ENCODE results near the gene ANGEL1.

Gene ANGEL1

DNA sequence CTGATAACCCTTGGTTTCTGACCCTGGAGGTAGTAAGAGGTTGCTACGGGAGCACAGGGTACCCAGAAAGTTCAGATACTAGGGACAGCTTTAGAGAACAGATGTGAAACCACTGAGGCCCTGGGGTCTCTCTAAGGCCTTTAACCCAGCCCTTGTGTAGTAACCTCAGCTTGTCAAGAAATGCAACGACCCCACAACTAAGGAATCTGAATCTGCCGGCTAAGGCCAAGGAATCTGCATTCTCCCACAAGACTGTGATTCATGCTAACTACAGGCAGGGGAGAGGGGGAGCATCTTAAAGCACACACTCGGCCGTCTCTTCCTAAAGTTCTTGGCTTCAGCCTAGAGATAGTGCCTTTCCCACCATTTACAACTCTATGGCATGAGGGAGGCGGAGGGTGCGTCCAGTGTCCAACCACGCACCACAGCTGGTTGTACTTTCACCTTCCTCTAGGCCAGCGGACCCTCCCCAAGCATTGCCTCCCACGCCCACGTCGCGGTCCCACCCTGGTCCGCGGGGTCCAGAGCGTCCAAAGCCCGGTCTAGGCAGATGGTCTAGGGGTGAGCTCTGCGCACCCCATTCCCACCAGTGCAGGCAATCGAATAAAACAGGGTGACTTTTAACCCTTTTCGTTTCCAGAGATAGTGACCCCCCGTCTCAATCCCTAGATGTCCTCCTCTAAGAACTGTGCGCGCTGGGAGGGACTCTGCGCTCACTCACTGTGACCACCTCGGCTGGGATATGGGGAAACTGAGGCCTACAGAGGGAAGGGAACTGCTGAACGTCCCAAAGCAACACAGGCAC lies 52.1 kb downstream of the ANGEL1 start:
- Histone ChIP-seq H3K36me3 (ENCODE audit: control insufficient read depth in 5 of 5, insufficient read depth in 5 of 5, low read length in 5 of 5) (no peaks in the 10 kb centered on the region), H3K9me3 (ENCODE audit: control insufficient read depth in 5 of 5, low read length in 5 of 5) (no peaks in the 10 kb centered on the region), H3K27me3 (ENCODE audit: control insufficient read depth in 5 of 5, insufficient read depth in 4 of 5, low read length in 5 of 5) (no peaks in the 10 kb centered on the region), H3K4me1 (ENCODE audit: control insufficient read depth in 5 of 5, insufficient read depth in 5 of 5, low read length in 5 of 5) (peaks cover 8 to 42% (median 24%) of the 10 kb centered on the region in 5 donors), H3K4me3 (ENCODE audit: low read depth in 1 of 5, low read length in 5 of 5) (peak overlapping the region; percentile 71 to 87 (median 84)), H3K27ac (ENCODE audit: low read depth, low read length) (no peak overlapping the region), H3K9ac (ENCODE audit: low read length in 5 of 5) (peak overlapping the region; percentile 7 to 84 (median 61))

DNA sequence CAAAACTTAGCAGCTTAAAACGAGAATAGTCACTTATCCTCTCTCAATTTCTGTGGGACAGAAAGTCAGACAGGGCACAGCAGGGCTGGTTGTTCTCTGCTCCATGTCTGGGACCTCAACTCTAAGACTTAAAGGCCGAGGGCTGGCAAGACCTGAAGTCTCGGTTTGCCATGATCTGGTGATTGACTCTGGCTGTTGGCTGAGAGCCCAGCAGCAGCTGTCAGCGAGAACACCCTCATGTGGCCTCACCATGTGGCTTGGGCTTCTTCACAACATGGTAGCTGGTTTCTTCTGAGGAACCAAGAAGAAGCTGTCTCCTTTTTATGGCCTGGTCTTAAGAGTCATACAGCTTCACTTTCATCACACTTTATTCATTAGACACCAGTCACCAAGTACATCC lies 53.1 kb downstream of the ANGEL1 start:
- H3K36me3 ChIP-seq (ENCODE audit: control insufficient read depth in 5 of 5, insufficient read depth in 5 of 5, low read length in 5 of 5), result no peaks in the 10 kb centered on the region
- H3K9ac ChIP-seq (ENCODE audit: low read length in 5 of 5), result no peak overlapping the region
- no peak overlapping the region for H3K27ac ChIP-seq (ENCODE audit: low read depth, low read length)
- H3K27me3 ChIP-seq (ENCODE audit: control insufficient read depth in 5 of 5, insufficient read depth in 4 of 5, low read length in 5 of 5), result no peaks in the 10 kb centered on the region
- H3K9me3 ChIP-seq (ENCODE audit: control insufficient read depth in 5 of 5, low read length in 5 of 5), result no peaks in the 10 kb centered on the region
- H3K4me1 ChIP-seq (ENCODE audit: control insufficient read depth in 5 of 5, insufficient read depth in 5 of 5, low read length in 5 of 5), result peaks cover 8 to 35% (median 24%) of the 10 kb centered on the region in 5 donors
- no peak overlapping the region for H3K4me3 ChIP-seq (ENCODE audit: low read depth in 1 of 5, low read length in 5 of 5)

DNA sequence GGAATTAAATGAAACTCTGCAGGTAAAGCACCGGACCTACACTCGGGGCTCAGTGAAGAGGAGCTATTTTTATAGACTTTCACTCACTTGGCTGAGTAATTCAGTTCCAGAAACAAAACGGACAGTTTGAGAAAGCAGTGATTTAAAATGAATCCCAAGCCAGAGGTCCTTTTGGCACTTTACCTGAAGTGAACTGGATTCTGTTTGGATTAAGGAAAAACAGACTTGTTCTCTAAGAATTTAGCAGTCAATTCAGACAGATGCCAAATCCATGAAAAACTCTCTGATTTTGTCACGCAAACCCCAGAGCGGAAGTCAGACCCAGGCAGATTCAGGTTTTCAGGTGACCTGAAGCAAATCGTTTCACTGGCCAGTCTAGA lies 56.3 kb downstream of the ANGEL1 start:
- H3K4me1 ChIP-seq (ENCODE audit: control insufficient read depth in 5 of 5, insufficient read depth in 5 of 5, low read length in 5 of 5), result peaks cover 8 to 12% (median 9%) of the 10 kb centered on the region in 5 donors
- no peak overlapping the region for H3K9ac ChIP-seq (ENCODE audit: low read length in 5 of 5)
- H3K36me3 ChIP-seq (ENCODE audit: control insufficient read depth in 5 of 5, insufficient read depth in 5 of 5, low read length in 5 of 5), result no peaks in the 10 kb centered on the region
- H3K27ac ChIP-seq (ENCODE audit: low read depth, low read length), result no peak overlapping the region
- no peak overlapping the region for H3K4me3 ChIP-seq (ENCODE audit: low read depth in 1 of 5, low read length in 5 of 5)
- no peaks in the 10 kb centered on the region for H3K27me3 ChIP-seq (ENCODE audit: control insufficient read depth in 5 of 5, insufficient read depth in 4 of 5, low read length in 5 of 5)
- no peaks in the 10 kb centered on the region for H3K9me3 ChIP-seq (ENCODE audit: control insufficient read depth in 5 of 5, low read length in 5 of 5)

DNA sequence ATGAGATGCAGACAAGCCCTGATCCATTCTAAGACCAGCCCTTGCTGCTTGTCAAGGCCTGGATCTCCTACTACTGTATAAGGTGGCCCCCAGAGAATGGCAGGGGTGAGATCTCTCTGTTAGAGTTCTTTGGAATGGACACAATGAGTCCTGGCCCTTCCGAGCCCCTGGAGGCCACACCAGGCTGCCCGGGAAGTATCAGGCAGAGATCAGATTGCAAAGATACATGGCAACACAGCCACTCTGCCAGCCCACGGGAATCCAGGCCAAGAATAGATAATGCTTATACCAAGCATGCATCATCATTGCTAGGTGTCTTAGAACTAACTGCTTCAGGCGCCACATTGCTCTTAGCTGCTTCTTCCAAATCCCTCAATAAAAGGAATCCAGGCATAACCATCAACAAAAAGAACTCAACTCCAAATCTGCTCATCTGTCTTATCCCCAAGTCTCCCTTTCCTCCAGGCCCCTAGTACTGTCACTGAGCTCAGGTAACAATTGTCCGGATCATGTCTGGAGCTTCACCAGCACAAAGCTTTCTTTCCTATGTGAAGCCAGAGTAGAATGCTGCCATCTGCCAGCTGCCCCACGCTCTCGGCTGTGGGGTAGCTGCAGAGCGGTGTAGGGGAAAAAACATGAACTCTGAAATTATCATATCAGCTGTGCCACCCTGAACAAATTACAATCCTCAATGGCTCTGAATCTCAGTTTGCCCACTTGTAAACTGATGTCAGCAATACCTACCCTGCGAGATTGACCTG lies 56.9 kb downstream of the ANGEL1 start:
- peaks cover 4 to 6% (median 5%) of the 10 kb centered on the region in 5 donors for H3K4me1 ChIP-seq (ENCODE audit: control insufficient read depth in 5 of 5, insufficient read depth in 5 of 5, low read length in 5 of 5)
- no peaks in the 10 kb centered on the region for H3K27me3 ChIP-seq (ENCODE audit: control insufficient read depth in 5 of 5, insufficient read depth in 4 of 5, low read length in 5 of 5)
- no peak overlapping the region for H3K9ac ChIP-seq (ENCODE audit: low read length in 5 of 5)
- H3K4me3 ChIP-seq (ENCODE audit: low read depth in 1 of 5, low read length in 5 of 5), result no peak overlapping the region
- H3K27ac ChIP-seq (ENCODE audit: low read depth, low read length), result no peak overlapping the region
- no peaks in the 10 kb centered on the region for H3K9me3 ChIP-seq (ENCODE audit: control insufficient read depth in 5 of 5, low read length in 5 of 5)
- no peaks in the 10 kb centered on the region for H3K36me3 ChIP-seq (ENCODE audit: control insufficient read depth in 5 of 5, insufficient read depth in 5 of 5, low read length in 5 of 5)

DNA sequence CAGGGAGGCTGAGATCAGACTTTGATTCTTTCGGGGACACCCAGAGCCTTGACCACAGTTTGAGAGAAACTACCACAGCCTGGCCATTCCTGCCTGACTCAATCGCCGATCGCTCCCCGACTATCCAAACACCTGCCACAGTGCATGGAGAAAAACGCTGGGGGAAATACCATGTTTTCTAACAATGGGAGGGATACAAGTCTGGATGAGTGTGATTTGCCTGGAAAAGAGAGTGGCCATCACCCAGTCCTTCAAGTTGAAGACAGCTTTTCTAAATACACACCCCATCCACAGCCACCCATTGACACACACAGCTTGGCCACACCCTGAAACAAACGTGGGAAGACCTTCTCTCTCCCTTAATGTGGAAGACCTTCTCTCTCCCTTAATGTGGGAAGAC lies 58.1 kb downstream of the ANGEL1 start:
- H3K9me3 ChIP-seq (ENCODE audit: control insufficient read depth in 5 of 5, low read length in 5 of 5), result no peaks in the 10 kb centered on the region
- no peaks in the 10 kb centered on the region for H3K27me3 ChIP-seq (ENCODE audit: control insufficient read depth in 5 of 5, insufficient read depth in 4 of 5, low read length in 5 of 5)
- H3K9ac ChIP-seq (ENCODE audit: low read length in 5 of 5), result no peak overlapping the region
- H3K4me1 ChIP-seq (ENCODE audit: control insufficient read depth in 5 of 5, insufficient read depth in 5 of 5, low read length in 5 of 5), result no peaks in the 10 kb centered on the region
- no peak overlapping the region for H3K4me3 ChIP-seq (ENCODE audit: low read depth in 1 of 5, low read length in 5 of 5)
- H3K27ac ChIP-seq (ENCODE audit: low read depth, low read length), result no peak overlapping the region
- H3K36me3 ChIP-seq (ENCODE audit: control insufficient read depth in 5 of 5, insufficient read depth in 5 of 5, low read length in 5 of 5), result no peaks in the 10 kb centered on the region

DNA sequence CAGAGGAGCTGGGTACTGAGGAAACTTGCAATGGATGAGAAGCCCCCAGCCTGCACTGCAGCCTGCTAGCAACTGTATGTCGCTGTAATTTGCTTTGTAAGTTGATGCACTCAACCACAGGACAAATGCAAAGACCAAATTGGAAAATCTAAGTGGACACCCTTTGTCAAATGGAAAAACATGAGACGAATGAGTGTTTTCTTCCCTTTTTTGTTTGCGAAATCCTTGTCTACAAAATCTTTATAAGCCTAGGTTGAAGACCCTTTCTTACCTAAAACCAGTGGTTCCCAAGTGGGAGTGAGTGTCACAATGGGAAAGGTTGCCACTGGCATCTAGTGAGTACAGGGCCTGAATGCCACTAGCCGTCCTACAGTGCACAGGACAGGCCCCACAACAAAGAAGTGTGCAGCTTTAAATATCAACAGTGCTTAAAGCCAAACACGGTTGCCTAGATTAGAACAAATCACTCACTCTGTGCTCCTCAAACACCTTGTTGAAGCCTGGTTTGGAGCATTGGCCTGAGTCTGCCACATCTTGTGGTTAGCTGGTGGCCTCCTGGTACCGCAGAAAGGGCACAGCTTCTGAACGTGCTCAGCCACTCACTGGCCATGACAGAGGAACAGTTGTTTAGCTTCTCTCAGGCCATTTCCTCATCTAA lies 59.0 kb downstream of the ANGEL1 start:
- H3K9ac ChIP-seq (ENCODE audit: low read length in 5 of 5), result no peak overlapping the region
- no peaks in the 10 kb centered on the region for H3K4me1 ChIP-seq (ENCODE audit: control insufficient read depth in 5 of 5, insufficient read depth in 5 of 5, low read length in 5 of 5)
- no peak overlapping the region for H3K27ac ChIP-seq (ENCODE audit: low read depth, low read length)
- no peak overlapping the region for H3K4me3 ChIP-seq (ENCODE audit: low read depth in 1 of 5, low read length in 5 of 5)
- H3K36me3 ChIP-seq (ENCODE audit: control insufficient read depth in 5 of 5, insufficient read depth in 5 of 5, low read length in 5 of 5), result no peaks in the 10 kb centered on the region
- H3K27me3 ChIP-seq (ENCODE audit: control insufficient read depth in 5 of 5, insufficient read depth in 4 of 5, low read length in 5 of 5), result no peaks in the 10 kb centered on the region
- no peaks in the 10 kb centered on the region for H3K9me3 ChIP-seq (ENCODE audit: control insufficient read depth in 5 of 5, low read length in 5 of 5)

DNA sequence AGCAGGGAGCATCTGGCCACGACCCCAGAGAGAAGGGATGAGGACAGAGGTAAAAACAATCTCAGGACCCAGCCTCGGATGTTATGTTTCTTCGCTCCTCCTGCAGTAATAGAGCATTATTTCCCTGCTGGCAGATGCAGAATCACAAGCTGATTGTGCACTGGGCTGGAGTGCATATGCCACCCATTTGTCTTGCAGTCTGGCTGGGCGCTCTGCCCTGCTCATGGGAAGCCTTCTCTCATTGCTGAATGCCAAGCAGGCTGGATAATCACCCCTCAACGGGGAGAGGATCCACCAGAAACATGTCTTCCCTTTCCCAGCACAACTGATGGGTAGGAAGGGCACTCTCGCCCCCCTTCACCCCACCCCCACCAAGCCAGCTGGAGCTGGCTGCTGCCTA lies 59.9 kb downstream of the ANGEL1 start:
- H3K9ac ChIP-seq (ENCODE audit: low read length in 5 of 5), result no peak overlapping the region

DNA sequence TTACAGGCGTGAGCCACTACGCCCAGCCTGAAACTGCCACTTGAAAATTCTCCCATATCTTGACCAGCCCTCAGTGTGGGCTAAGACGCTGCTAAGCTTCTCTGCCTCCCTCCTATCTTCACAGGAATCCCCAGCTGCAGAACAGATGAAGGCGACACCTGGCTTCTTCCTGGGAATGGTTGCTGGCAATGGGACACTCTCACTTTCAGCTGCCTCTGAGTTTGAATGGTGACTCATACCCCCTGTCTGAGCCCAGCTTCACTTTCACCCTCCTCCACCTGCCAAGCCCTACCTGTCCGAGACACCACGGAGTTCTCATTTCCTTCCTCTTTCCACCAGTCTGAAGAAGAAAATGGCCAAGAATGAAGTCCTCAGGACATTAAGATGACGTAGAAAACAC lies 69.7 kb downstream of the ANGEL1 start:
- Histone ChIP-seq H3K4me1 (ENCODE audit: control insufficient read depth in 5 of 5, insufficient read depth in 5 of 5, low read length in 5 of 5) (no peaks in the 10 kb centered on the region), H3K9me3 (ENCODE audit: control insufficient read depth in 5 of 5, low read length in 5 of 5) (peaks cover 0 to 4% (median 0%) of the 10 kb centered on the region in 5 donors), H3K27ac (ENCODE audit: low read depth, low read length) (no peak overlapping the region), H3K9ac (ENCODE audit: low read length in 5 of 5) (no peak overlapping the region), H3K36me3 (ENCODE audit: control insufficient read depth in 5 of 5, insufficient read depth in 5 of 5, low read length in 5 of 5) (no peaks in the 10 kb centered on the region), H3K4me3 (ENCODE audit: low read depth in 1 of 5, low read length in 5 of 5) (no peak overlapping the region), H3K27me3 (ENCODE audit: control insufficient read depth in 5 of 5, insufficient read depth in 4 of 5, low read length in 5 of 5) (no peaks in the 10 kb centered on the region)

More for the DNA sequence above, 59.9 kb downstream of the ANGEL1 start:
- H3K9me3 ChIP-seq (ENCODE audit: control insufficient read depth in 5 of 5, low read length in 5 of 5), result no peaks in the 10 kb centered on the region
- H3K27ac ChIP-seq (ENCODE audit: low read depth, low read length), result no peak overlapping the region
- no peaks in the 10 kb centered on the region for H3K27me3 ChIP-seq (ENCODE audit: control insufficient read depth in 5 of 5, insufficient read depth in 4 of 5, low read length in 5 of 5)
- no peak overlapping the region for H3K4me3 ChIP-seq (ENCODE audit: low read depth in 1 of 5, low read length in 5 of 5)
- no peaks in the 10 kb centered on the region for H3K36me3 ChIP-seq (ENCODE audit: control insufficient read depth in 5 of 5, insufficient read depth in 5 of 5, low read length in 5 of 5)
- H3K4me1 ChIP-seq (ENCODE audit: control insufficient read depth in 5 of 5, insufficient read depth in 5 of 5, low read length in 5 of 5), result no peaks in the 10 kb centered on the region

DNA sequence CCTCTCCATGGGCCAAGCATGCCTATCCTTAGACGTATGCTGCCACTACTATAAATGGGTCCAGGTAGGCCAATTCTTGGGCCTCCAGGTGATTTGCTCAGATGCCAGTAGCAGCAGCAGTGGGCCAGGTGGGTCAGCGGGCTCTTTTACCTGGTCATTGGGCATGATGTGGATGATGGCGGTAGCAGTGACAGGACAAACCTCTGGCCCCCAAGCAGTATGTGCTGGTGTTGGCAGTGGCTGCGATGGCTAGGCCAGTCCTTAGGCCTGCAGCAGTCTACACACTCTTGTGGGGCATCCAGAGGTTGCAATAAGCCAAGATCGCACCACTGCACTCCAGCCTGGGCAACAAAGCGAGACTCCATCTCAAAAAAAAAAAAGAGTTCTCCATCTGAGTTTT lies 70.5 kb downstream of the ANGEL1 start:
- Histone ChIP-seq H3K4me3 (ENCODE audit: low read depth in 1 of 5, low read length in 5 of 5) (no peak overlapping the region), H3K9ac (ENCODE audit: low read length in 5 of 5) (no peak overlapping the region), H3K27ac (ENCODE audit: low read depth, low read length) (no peak overlapping the region), H3K27me3 (ENCODE audit: control insufficient read depth in 5 of 5, insufficient read depth in 4 of 5, low read length in 5 of 5) (no peaks in the 10 kb centered on the region), H3K4me1 (ENCODE audit: control insufficient read depth in 5 of 5, insufficient read depth in 5 of 5, low read length in 5 of 5) (no peaks in the 10 kb centered on the region), H3K9me3 (ENCODE audit: control insufficient read depth in 5 of 5, low read length in 5 of 5) (peaks cover 0 to 4% (median 0%) of the 10 kb centered on the region in 5 donors), H3K36me3 (ENCODE audit: control insufficient read depth in 5 of 5, insufficient read depth in 5 of 5, low read length in 5 of 5) (no peaks in the 10 kb centered on the region)

DNA sequence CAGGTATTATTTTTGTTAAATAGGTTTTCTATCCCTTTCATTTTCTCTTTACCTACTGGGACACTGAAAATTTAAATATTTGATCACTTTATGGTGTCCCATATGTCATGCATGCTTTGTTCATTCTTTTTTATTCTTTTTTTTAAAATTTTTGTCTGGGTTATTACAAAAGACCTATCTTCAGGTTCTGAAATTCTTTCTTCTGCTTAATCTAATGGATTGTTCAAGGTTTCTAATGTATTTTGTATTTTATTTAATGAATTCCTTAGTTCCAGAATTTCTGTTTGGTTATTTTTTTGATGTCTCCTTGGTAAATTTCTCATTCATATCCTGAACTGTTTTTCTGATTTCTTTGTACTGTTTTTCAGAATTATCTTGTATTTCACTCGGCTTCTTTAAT lies 71.6 kb downstream of the ANGEL1 start:
- Histone ChIP-seq H3K9me3 (ENCODE audit: control insufficient read depth in 5 of 5, low read length in 5 of 5) (peaks cover 0 to 4% (median 0%) of the 10 kb centered on the region in 5 donors), H3K36me3 (ENCODE audit: control insufficient read depth in 5 of 5, insufficient read depth in 5 of 5, low read length in 5 of 5) (no peaks in the 10 kb centered on the region), H3K4me1 (ENCODE audit: control insufficient read depth in 5 of 5, insufficient read depth in 5 of 5, low read length in 5 of 5) (no peaks in the 10 kb centered on the region), H3K9ac (ENCODE audit: low read length in 5 of 5) (no peak overlapping the region), H3K27me3 (ENCODE audit: control insufficient read depth in 5 of 5, insufficient read depth in 4 of 5, low read length in 5 of 5) (no peaks in the 10 kb centered on the region), H3K27ac (ENCODE audit: low read depth, low read length) (no peak overlapping the region), H3K4me3 (ENCODE audit: low read depth in 1 of 5, low read length in 5 of 5) (no peak overlapping the region)

Data from subcutaneous abdominal adipose tissue (tissue), 5 donors.